Uterus (tissue), 4 donors: Measurements from ENCODE around the gene EPS8L2. TPM values are rescaled to one million over a fixed set of nuclear protein-coding genes. Genes with fewer than 3 reads are reported as not detected.

Experiments
- DNase-seq, 2 donors: peaks; one replicate each; pipeline ENCODE4 v3.0.0-alpha.2; 2019 to 2020
- H3K27ac ChIP-seq, 2 donors: fragments of 200-600 bp; sonication (generic); 1 replicate in 1 of 2; 2 replicates in 1 of 2; pipeline ENCODE4 v1.5.1; 2016 to 2018
- H3K27me3 ChIP-seq, 2 donors: fragments of 200-600 bp; sonication (generic); one replicate each; pipeline ENCODE4 v1.5.1; 2018 to 2019; ENCODE audit warnings: control low read depth in 1 of 2
- H3K36me3 ChIP-seq, 2 donors: fragments of 200-600 bp; sonication (generic); one replicate each; pipeline ENCODE4 v1.5.1; 2019; ENCODE audit warnings: control low read depth in 1 of 2
- H3K4me1 ChIP-seq, 2 donors: fragments of 200-600 bp; sonication (generic); one replicate each; pipeline ENCODE4 v1.5.1; 2018 to 2019; ENCODE audit warnings: control low read depth in 1 of 2
- H3K4me3 ChIP-seq, 2 donors: fragments of 200-600 bp; sonication (generic); 1 replicate in 1 of 2; 2 replicates in 1 of 2; pipeline ENCODE4 v1.5.1; 2018 to 2019; ENCODE audit warnings: mild to moderate bottlenecking in 1 of 2
- H3K9me3 ChIP-seq, 2 donors: fragments of 200-600 bp; sonication (generic); one replicate each; pipeline ENCODE4 v1.5.1; 2019; ENCODE audit warnings: control low read depth in 1 of 2
- POLR2A ChIP-seq, 2 donors: fragments of 450-650 bp; IDR thresholded peaks; one replicate each; pipeline ENCODE4 v1.6.1; 2016; ENCODE audit warnings: antibody characterized with exemption in 2 of 2, mild to moderate bottlenecking in 1 of 2, moderate library complexity in 1 of 2
- intact Hi-C: fragments of 100-400 bp; cut with DNase I; formaldehyde crosslinking; loops from one replicate; pipeline ENCODE4 v1.15.1; 2023; ENCODE audit warnings: low total_unique reads
- total RNA-seq, 4 donors: library from RNA; depleted of rRNA in 3 of 4; stranded (reverse); fragments of >200 nt in 3 of 4; gene quantifications; one replicate each; pipeline versions ENCODE4 v1.1.0 to v1.2.4, GENCODE V29; 2014 to 2023
- TF ChIP-seq, protein P1 (sequence below), 4 experiments: fragments of 200-600 bp in 2 of 4; fragments of 450-650 bp in 2 of 4; sonication (generic) in 2 of 4; IDR thresholded peaks; one replicate each; pipeline ENCODE4 v1.5.1; 2016 to 2019; ENCODE audit warnings: antibody characterized with exemption in 4 of 4, mild to moderate bottlenecking in 2 of 4, moderate library complexity in 1 of 4
- donor health status: DM: yes; HTN: yes; CAD: no.

EPS8L2 gene
- total RNA-seq, 4 donors from 2014 or later, result 12.2 to 52.8 (median 32.3) TPM

DNA sequence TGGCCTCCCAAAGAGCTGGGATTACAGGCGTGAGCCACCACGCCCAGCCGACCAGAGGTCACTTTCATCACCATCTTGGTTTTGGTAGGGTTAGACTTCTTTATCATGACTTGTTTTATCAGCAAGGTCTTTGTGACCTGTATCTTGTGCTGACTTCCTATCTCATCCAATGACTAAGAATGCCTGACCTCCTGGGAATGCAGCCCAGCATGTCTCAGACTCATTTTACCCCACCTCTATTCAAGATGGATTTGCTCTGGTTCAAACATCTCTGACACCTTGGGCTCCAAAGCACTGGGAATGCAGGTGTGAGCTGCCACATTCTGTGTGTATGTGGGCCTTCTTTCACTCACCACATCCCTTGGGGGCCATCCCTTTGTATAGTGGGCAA, 36.1 kb downstream of the EPS8L2 start:
- DNase-seq, result no peak
- H3K4me1 ChIP-seq, result no peaks in the 10 kb centered on the region
- TF ChIP-seq POLR2A (IDR thresholded peaks at IDR 0.05), result no peak
- TF ChIP-seq, protein P1, sequence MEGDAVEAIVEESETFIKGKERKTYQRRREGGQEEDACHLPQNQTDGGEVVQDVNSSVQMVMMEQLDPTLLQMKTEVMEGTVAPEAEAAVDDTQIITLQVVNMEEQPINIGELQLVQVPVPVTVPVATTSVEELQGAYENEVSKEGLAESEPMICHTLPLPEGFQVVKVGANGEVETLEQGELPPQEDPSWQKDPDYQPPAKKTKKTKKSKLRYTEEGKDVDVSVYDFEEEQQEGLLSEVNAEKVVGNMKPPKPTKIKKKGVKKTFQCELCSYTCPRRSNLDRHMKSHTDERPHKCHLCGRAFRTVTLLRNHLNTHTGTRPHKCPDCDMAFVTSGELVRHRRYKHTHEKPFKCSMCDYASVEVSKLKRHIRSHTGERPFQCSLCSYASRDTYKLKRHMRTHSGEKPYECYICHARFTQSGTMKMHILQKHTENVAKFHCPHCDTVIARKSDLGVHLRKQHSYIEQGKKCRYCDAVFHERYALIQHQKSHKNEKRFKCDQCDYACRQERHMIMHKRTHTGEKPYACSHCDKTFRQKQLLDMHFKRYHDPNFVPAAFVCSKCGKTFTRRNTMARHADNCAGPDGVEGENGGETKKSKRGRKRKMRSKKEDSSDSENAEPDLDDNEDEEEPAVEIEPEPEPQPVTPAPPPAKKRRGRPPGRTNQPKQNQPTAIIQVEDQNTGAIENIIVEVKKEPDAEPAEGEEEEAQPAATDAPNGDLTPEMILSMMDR (IDR thresholded peaks at IDR 0.05), result no peak
- no peaks in the 10 kb centered on the region for H3K9me3 ChIP-seq
- H3K27ac ChIP-seq, result no peak overlapping the region
- H3K27me3 ChIP-seq, result no peaks in the 10 kb centered on the region
- intact Hi-C loops, result no loop called here
- H3K36me3 ChIP-seq, result no peaks in the 10 kb centered on the region
- H3K4me3 ChIP-seq, result no peak overlapping the region

DNA sequence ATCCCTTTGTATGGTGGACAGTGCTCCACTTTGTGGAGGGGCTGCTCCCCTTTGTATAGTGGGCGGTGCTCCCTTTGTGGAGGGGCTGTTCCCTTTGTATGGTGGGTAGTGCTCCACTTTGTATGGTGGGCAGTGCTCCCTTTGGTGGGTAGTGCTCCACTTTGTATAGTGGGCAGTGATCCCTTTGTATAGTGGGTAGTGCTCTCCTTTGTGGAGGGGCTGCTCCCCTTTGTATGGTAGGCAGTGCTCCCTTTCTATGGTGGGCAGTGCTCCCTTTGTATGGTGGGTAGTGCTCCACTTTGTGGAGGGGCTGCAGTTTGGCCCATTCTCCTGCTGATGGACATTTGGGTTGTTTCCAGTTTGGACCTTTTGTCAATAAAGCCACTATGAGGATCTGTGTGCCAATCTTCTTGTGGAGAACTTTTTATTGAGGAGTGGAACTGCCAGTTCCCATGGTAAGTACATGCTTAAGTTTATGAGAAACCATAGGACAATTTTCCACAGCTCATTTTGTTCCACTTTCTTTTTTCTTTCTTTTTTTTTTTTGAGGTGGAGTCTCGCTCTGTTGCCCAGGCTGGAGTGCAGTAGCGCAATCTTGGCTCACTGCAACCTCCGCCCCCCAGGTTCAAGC, 36.7 kb downstream of the EPS8L2 start:
- DNase-seq, result no peak
- no peaks in the 10 kb centered on the region for H3K4me1 ChIP-seq
- H3K9me3 ChIP-seq, result no peaks in the 10 kb centered on the region
- intact Hi-C loops, result no loop called here
- H3K4me3 ChIP-seq, result no peak overlapping the region
- no peaks in the 10 kb centered on the region for H3K36me3 ChIP-seq
- no peaks in the 10 kb centered on the region for H3K27me3 ChIP-seq
- TF ChIP-seq, protein P1 (IDR thresholded peaks at IDR 0.05), result no peak
- TF ChIP-seq POLR2A (IDR thresholded peaks at IDR 0.05), result no peak
- H3K27ac ChIP-seq, result no peak overlapping the region

DNA sequence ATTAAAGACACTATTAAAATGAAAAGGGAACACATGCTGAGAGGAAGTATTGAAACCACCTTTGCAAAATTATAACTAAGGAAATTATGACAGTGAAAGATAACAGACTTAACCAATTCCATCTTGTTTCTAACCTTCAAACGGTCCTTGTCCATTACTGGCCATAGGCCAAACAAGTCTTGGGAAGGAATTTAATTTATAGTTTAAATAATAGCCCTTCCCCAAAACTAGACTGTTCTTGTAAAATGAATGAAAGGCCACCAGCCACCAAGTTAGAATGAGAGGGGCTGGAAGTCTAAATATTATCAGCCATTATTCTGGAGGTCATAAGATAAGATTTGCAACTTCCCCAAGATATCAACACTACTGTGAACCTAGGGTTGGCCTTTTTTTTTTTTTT, 39.4 kb downstream of the EPS8L2 start:
- DNase-seq, result no peak
- Histone ChIP-seq H3K27ac (no peak overlapping the region), H3K4me1 (no peaks in the 10 kb centered on the region), H3K27me3 (no peaks in the 10 kb centered on the region), H3K9me3 (no peaks in the 10 kb centered on the region), H3K36me3 (no peaks in the 10 kb centered on the region), H3K4me3 (no peak overlapping the region)
- TF ChIP-seq, protein P1 (IDR thresholded peaks at IDR 0.05), result no peak
- intact Hi-C loops, result no loop called here

DNA sequence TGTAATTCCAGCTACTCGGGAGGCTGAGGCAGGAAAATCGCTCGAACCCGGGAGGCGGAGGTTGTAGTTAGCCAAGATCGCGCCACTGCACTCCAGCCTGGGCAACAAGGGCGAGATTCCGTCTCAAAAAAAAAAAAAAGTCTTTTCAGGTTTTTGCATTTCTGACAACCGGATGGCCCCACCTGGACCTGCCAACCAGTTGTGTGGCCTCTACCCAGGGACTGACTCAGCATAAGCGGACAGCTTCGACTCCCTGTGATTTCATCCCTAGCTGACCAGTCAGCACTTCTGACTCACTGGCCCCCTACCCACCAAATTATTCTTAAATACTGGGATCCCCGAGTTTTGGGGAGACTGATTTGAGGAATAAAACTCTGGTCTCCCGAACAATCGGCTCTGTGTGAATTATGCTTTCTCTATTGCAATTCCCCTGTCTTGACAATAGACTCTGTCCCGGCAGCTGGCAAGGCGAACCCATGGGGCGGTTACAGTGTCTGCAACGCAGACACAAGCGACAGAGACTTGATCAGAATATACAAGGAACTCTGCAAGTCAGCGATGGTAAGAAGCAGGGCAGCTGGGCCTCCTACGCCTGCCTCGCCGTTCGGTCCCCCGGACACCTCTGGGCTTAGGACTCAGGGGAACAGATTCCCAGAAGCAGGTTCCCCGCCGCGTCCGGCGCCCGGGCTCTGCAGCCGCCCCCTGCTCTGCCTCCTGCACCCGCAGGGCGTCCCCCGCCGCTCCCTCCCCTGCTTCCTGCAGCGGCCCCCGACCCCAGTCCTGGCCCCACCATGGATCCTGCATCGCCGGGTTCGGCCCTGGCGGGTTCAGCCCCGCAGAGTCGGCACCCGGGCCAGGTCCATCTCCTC, 40.5 kb downstream of the EPS8L2 start:
- DNase-seq, result no peak

More for the DNA sequence above, 40.5 kb downstream of the EPS8L2 start:
- intact Hi-C loops, result no loop called here
- Histone ChIP-seq H3K4me1 (no peaks in the 10 kb centered on the region), H3K27ac (peak overlapping the region; percentile 47 to 74), H3K27me3 (no peaks in the 10 kb centered on the region), H3K36me3 (no peaks in the 10 kb centered on the region), H3K4me3 (peak overlapping the region; percentile 48 to 62), H3K9me3 (no peaks in the 10 kb centered on the region)
- TF ChIP-seq, protein P1 (IDR thresholded peaks at IDR 0.05), result no peak
- TF ChIP-seq POLR2A (IDR thresholded peaks at IDR 0.05), result no peak
